WTC11 (cell line): Measurements from ENCODE around the gene NFIA. TPM values are rescaled to one million over a fixed set of nuclear protein-coding genes. Genes with fewer than 3 reads are reported as not detected.

Experiments used
- ATAC-seq: fragments of 200-7000 bp; cut with Tn5 transposase; 2 replicates; pipeline ENCODE4 v1.10.0; 2021; ENCODE audit warnings: mild to moderate bottlenecking, moderate library complexity
- CTCF ChIA-PET: fragments of 300-600 bp; sonication (Branson Sonifier 250); formaldehyde crosslinking; loops from one replicate; lab custom pipeline; 2021; ENCODE audit warnings: antibody characterized with exemption; lab: Charles Lee
- POLR2A ChIA-PET: fragments of 350-600 bp; sonication (Branson Sonifier 250); formaldehyde crosslinking; loops from one replicate; lab custom pipeline; 2021; ENCODE audit warnings: antibody characterized with exemption; lab: Charles Lee
- DNase-seq: peaks from one replicate; pipeline ENCODE4 v3.0.0; 2021; ENCODE audit warnings: low spot score
- H3K27ac Mint-ChIP-seq: 2 replicates; pipeline ENCODE4 v1.8.0; 2021; ENCODE audit warnings: mixed read lengths
- H3K27me3 Mint-ChIP-seq: 2 replicates; pipeline ENCODE4 v1.8.0; 2021; ENCODE audit warnings: low read depth, mild to moderate bottlenecking, moderate library complexity, mixed read lengths
- H3K36me3 Mint-ChIP-seq: 2 replicates; pipeline ENCODE4 v1.8.0; 2021; ENCODE audit warnings: mixed read lengths
- H3K4me1 Mint-ChIP-seq: 2 replicates; pipeline ENCODE4 v1.8.0; 2022; ENCODE audit warnings: mixed read lengths
- H3K4me3 Mint-ChIP-seq: 2 replicates; pipeline ENCODE4 v1.8.0; 2021; ENCODE audit warnings: mild to moderate bottlenecking, moderate library complexity, mixed read lengths
- H3K9me3 Mint-ChIP-seq: 2 replicates; pipeline ENCODE4 v1.8.0; 2021; ENCODE audit warnings: mixed read lengths
- AR ChIP-seq: fragments of 250-450 bp; sonication (Bioruptor Pico); IDR thresholded peaks from 2 replicates; pipeline ENCODE4 v1.9.0; 2021; ENCODE audit warnings: mild to moderate bottlenecking
- CBFB ChIP-seq: sonication (generic); formaldehyde crosslinking; IDR thresholded peaks from 2 replicates; pipeline ENCODE4 v1.8.1; 2022; ENCODE audit warnings: mild to moderate bottlenecking, low read depth, missing genetic modification reagents
- E2F5 ChIP-seq: sonication (generic); formaldehyde crosslinking; IDR thresholded peaks from 2 replicates; pipeline ENCODE4 v1.8.1; 2022; ENCODE audit warnings: mild to moderate bottlenecking, moderate library complexity, missing genetic modification reagents
- EMX1 ChIP-seq: fragments of 250-450 bp; sonication (Bioruptor Pico); IDR thresholded peaks from 2 replicates; pipeline ENCODE4 v1.8.0; 2021; ENCODE audit warnings: mild to moderate bottlenecking
- ETV6 ChIP-seq: sonication (generic); formaldehyde crosslinking; IDR thresholded peaks from 2 replicates; pipeline ENCODE4 v1.8.1; 2022; ENCODE audit warnings: mild to moderate bottlenecking, missing genetic modification reagents
- FOXJ3 ChIP-seq: sonication (generic); formaldehyde crosslinking; IDR thresholded peaks from 2 replicates; pipeline ENCODE4 v1.9.0; 2021; ENCODE audit warnings: missing genetic modification reagents, mild to moderate bottlenecking, borderline replicate concordance
- HMGA2 ChIP-seq: fragments of 250-450 bp; sonication (Bioruptor Pico); IDR thresholded peaks from 2 replicates; pipeline ENCODE4 v1.4.0; 2021; ENCODE audit warnings: mild to moderate bottlenecking, moderate library complexity
- IRF2 ChIP-seq: sonication (generic); formaldehyde crosslinking; IDR thresholded peaks from 2 replicates; pipeline ENCODE4 v1.8.0; 2022; ENCODE audit warnings: low read depth, missing genetic modification reagents, borderline replicate concordance
- NR1H2 ChIP-seq: sonication (generic); formaldehyde crosslinking; IDR thresholded peaks from 2 replicates; pipeline ENCODE4 v1.9.0; 2021; ENCODE audit warnings: mild to moderate bottlenecking, moderate library complexity, missing genetic modification reagents
- PREB ChIP-seq: sonication (generic); formaldehyde crosslinking; IDR thresholded peaks from 2 replicates; pipeline ENCODE4 v1.8.1; 2022; ENCODE audit warnings: mild to moderate bottlenecking, missing genetic modification reagents, moderate library complexity, borderline replicate concordance
- PRRX2 ChIP-seq: fragments of 250-450 bp; sonication (Bioruptor Pico); IDR thresholded peaks from 2 replicates; pipeline ENCODE4 v1.8.0; 2021; ENCODE audit warnings: mild to moderate bottlenecking
- SMAD3 ChIP-seq: sonication (generic); formaldehyde crosslinking; IDR thresholded peaks from 2 replicates; pipeline ENCODE4 v1.8.0; 2022; ENCODE audit warnings: missing genetic modification reagents, mild to moderate bottlenecking, borderline replicate concordance
- TCF7 ChIP-seq: sonication (generic); formaldehyde crosslinking; IDR thresholded peaks from 2 replicates; pipeline ENCODE4 v1.8.0; 2022; ENCODE audit warnings: mild to moderate bottlenecking, low read depth, missing genetic modification reagents, moderate library complexity
- TP53 ChIP-seq: sonication (generic); formaldehyde crosslinking; IDR thresholded peaks from 2 replicates; pipeline ENCODE4 v1.8.1; 2023; ENCODE audit warnings: mild to moderate bottlenecking, missing genetic modification reagents
- ZMAT4 ChIP-seq: fragments of 250-450 bp; sonication (Bioruptor Pico); IDR thresholded peaks from 2 replicates; pipeline ENCODE4 v1.9.0; 2021; ENCODE audit warnings: mild to moderate bottlenecking
- ZNF121 ChIP-seq: sonication (generic); formaldehyde crosslinking; IDR thresholded peaks from 2 replicates; pipeline ENCODE4 v1.8.0; 2023; ENCODE audit warnings: missing genetic modification reagents
- ZNF396 ChIP-seq: fragments of 250-450 bp; sonication (Bioruptor Pico); IDR thresholded peaks from 2 replicates; pipeline ENCODE4 v1.8.0; 2021; ENCODE audit warnings: mild to moderate bottlenecking, moderate library complexity, borderline replicate concordance
- ZNF416 ChIP-seq: fragments of 250-450 bp; sonication (Bioruptor Pico); IDR thresholded peaks from 2 replicates; pipeline ENCODE4 v1.9.0; 2021; ENCODE audit warnings: mild to moderate bottlenecking, inconsistent platforms
- ZNF425 ChIP-seq: fragments of 250-450 bp; sonication (Bioruptor Pico); conservative IDR thresholded peaks from 2 replicates; pipeline ENCODE4 v1.9.0; 2021; ENCODE audit warnings: mild to moderate bottlenecking
- ZSCAN18 ChIP-seq: fragments of 250-450 bp; sonication (Bioruptor Pico); IDR thresholded peaks from 2 replicates; pipeline ENCODE4 v2.1.2; 2022; ENCODE audit warnings: mild to moderate bottlenecking, moderate library complexity
- total RNA-seq: library from RNA; stranded (reverse); gene quantifications from 3 replicates; pipeline ENCODE4 v1.2.3, GENCODE V29; 2021

The NFIA gene
- total RNA-seq, 1 experiment from 2014 or later, result 16.7 TPM

- POLR2A ChIA-PET, result no interaction called here
- ATAC-seq (no peak), DNase-seq (no peak)
- TF ChIP-seq AR, result no peak
- TF ChIP-seq ZSCAN18, result no peak
- TF ChIP-seq NR1H2 (CRISPR knock-in tag), result no peak
- no peak for TF ChIP-seq ZNF425 (CRISPR knock-in tag)
- no peak for TF ChIP-seq FOXJ3 (CRISPR knock-in tag)
- no peak for TF ChIP-seq CBFB
- no peak for TF ChIP-seq ZNF416 (CRISPR knock-in tag)
- no peak for TF ChIP-seq IRF2 (CRISPR knock-in tag)
- TF ChIP-seq PREB (CRISPR knock-in tag), result no peak
- TF ChIP-seq EMX1 (CRISPR knock-in tag), result no peak
- no peak for TF ChIP-seq PRRX2 (CRISPR knock-in tag)
- no peak for TF ChIP-seq E2F5
- no peak for TF ChIP-seq ZMAT4
- no peak for TF ChIP-seq TP53
- no peak for TF ChIP-seq ETV6 (CRISPR knock-in tag)
- TF ChIP-seq TCF7, result no peak
- no peak for TF ChIP-seq SMAD3 (CRISPR knock-in tag)
- no peak for TF ChIP-seq ZNF121 (CRISPR knock-in tag)
- no peaks in the 10 kb centered on the region for H3K27me3 Mint-ChIP-seq
- no peaks in the 10 kb centered on the region for H3K9me3 Mint-ChIP-seq
- peaks cover 71% of the 10 kb centered on the region for H3K4me1 Mint-ChIP-seq
- CTCF ChIA-PET, result interaction anchor here (0.7 to 1.2 kb wide), 3 partner anchors 120 to 408 kb away, joined by 3 read pairs; no protein-coding TSS in a partner anchor
- no peaks in the 10 kb centered on the region; the same call in 1 of the 2 replicates for H3K36me3 Mint-ChIP-seq
- no peak overlapping the region for H3K4me3 Mint-ChIP-seq
- no peak overlapping the region for H3K27ac Mint-ChIP-seq
Measured at GRCh38 chr1:61457526-61458040, 375.2 kb downstream of the NFIA start.

- Mint-ChIP-seq H3K36me3 (no peaks in the 10 kb centered on the region; the same call in 1 of the 2 replicates), H3K27me3 (peaks cover 14% of the 10 kb centered on the region), H3K4me3 (no peak overlapping the region), H3K27ac (no peak overlapping the region), H3K9me3 (no peaks in the 10 kb centered on the region), H3K4me1 (peaks cover 65% of the 10 kb centered on the region)
- DNase-seq (peak; percentile 17), ATAC-seq (no peak; the same call in none of the 2 replicates)
- CTCF ChIA-PET, result interaction anchor here (1.3 to 1.7 kb wide), 3 partner anchors 129 to 409 kb away, joined by 4 to 7 read pairs (median 6); no protein-coding TSS in a partner anchor
- POLR2A ChIA-PET, result no interaction called here
- TF ChIP-seq ZNF396 (CRISPR knock-in tag) (no peak), ZNF425 (CRISPR knock-in tag) (no peak), AR (no peak), ETV6 (CRISPR knock-in tag) (no peak), TP53 (no peak), HMGA2 (CRISPR knock-in tag) (no peak)
Measured at GRCh38 chr1:61459345-61459744, 377.0 kb downstream of the NFIA start.
